Left lung (tissue), 10 donors: ENCODE data around the gene CWC22. TPM values are rescaled to one million over a fixed set of nuclear protein-coding genes. Genes with fewer than 3 reads are reported as not detected.

Experiments
- ATAC-seq: fragments of 200-7000 bp; cut with Tn5 transposase; one replicate; pipeline ENCODE4 v1.9.1; 2020; ENCODE audit warnings: moderate library complexity
- DNase-seq, 4 donors: peaks; one replicate each; pipeline ENCODE4 v3.0.0-alpha.2; 2013 to 2020
- H3K27ac ChIP-seq, 2 donors: fragments of 200-600 bp; sonication (generic) in 1 of 2; one replicate each; pipeline versions ENCODE4 v1.5.0 to v1.8.0; 2020 to 2021
- H3K27me3 ChIP-seq, 2 donors: fragments of 200-600 bp; sonication (generic) in 1 of 2; one replicate each; pipeline versions ENCODE4 v1.5.0 to v1.8.0; 2020 to 2021
- H3K36me3 ChIP-seq, 2 donors: fragments of 200-600 bp; sonication (generic) in 1 of 2; one replicate each; pipeline versions ENCODE4 v1.5.0 to v1.8.0; 2020 to 2021
- H3K4me1 ChIP-seq, 2 donors: fragments of 200-600 bp; one replicate each; pipeline ENCODE4 v1.8.0; 2021
- H3K4me3 ChIP-seq, 2 donors: fragments of 200-600 bp; sonication (generic) in 1 of 2; one replicate each; pipeline versions ENCODE4 v1.5.0 to v1.8.0; 2020 to 2021; ENCODE audit warnings: mild to moderate bottlenecking in 1 of 2
- H3K9me3 ChIP-seq, 2 donors: fragments of 200-600 bp; sonication (generic) in 1 of 2; one replicate each; pipeline versions ENCODE4 v1.5.0 to v1.8.0; 2020 to 2021
- CTCF ChIP-seq, 2 donors: fragments of 200-600 bp; sonication (generic) in 1 of 2; IDR thresholded peaks; one replicate each; pipeline versions ENCODE4 v1.5.0 to v1.8.0; 2021; ENCODE audit warnings: antibody characterized with exemption in 2 of 2
- intact Hi-C, 2 donors: fragments of 100-400 bp; cut with DNase I; formaldehyde crosslinking; loops; one replicate each; pipeline versions ENCODE4 v1.11.2 to v1.14.2; 2022
- polyA plus RNA-seq, 6 donors: library from polyadenylated mRNA; unstranded; fragments of 120-200 nt; gene quantifications; one replicate each; pipeline ENCODE4 v1.2.1, GENCODE V29; 2013; ENCODE audit not compliant: insufficient read length in 6 of 6
- total RNA-seq, 2 donors: library from RNA; stranded (reverse); fragmentation: NEBNext Ultra II Directional; extraction: Animal tissue kit (Norgen Biotek cat#: 25700); gene quantifications; one replicate each; pipeline ENCODE4 v1.2.1, GENCODE V29; 2021
- donor health status: DM: no; HTN: yes; CAD: no.
- donor health status: DM: no; HTN: no; CAD: no.

CWC22 gene
- total and polyA plus RNA-seq, 8 donors: 13.9 to 42.8 (median 37.8) TPM

- DNase-seq (no peak), ATAC-seq (no peak)
- intact Hi-C loops: no loop called here
- H3K4me1 ChIP-seq: no peaks in the 10 kb centered on the region
- no peaks in the 10 kb centered on the region for H3K9me3 ChIP-seq
- no peak overlapping the region for H3K4me3 ChIP-seq
- peaks cover 0 to 66% of the 10 kb centered on the region in 2 donors for H3K36me3 ChIP-seq
- H3K27me3 ChIP-seq: no peaks in the 10 kb centered on the region
- no peak for TF ChIP-seq CTCF (IDR thresholded peaks at IDR 0.05)
- H3K27ac ChIP-seq: no peak overlapping the region
These were observed 19.2 kb downstream of the CWC22 start for GRCh38 chr2:179987916-179988315.

- H3K36me3 ChIP-seq: peaks cover 0 to 78% of the 10 kb centered on the region in 2 donors
These were observed 21.8 kb downstream of the CWC22 start for GRCh38 chr2:179985163-179985820.

GRCh38 chr2:179983250-179983932 is 23.7 kb downstream of the CWC22 start:
- no peak for TF ChIP-seq CTCF (IDR thresholded peaks at IDR 0.05)
- DNase-seq: no peak
- no peak for ATAC-seq
- Histone ChIP-seq H3K9me3 (no peaks in the 10 kb centered on the region), H3K27me3 (no peaks in the 10 kb centered on the region), H3K4me3 (no peak overlapping the region), H3K4me1 (no peaks in the 10 kb centered on the region), H3K27ac (no peak overlapping the region), H3K36me3 (peaks cover 0 to 82% of the 10 kb centered on the region in 2 donors)
- intact Hi-C loops: no loop called here

More at GRCh38 chr2:179985163-179985820, 21.8 kb downstream of the CWC22 start:
- Histone ChIP-seq H3K4me3 (no peak overlapping the region), H3K9me3 (no peaks in the 10 kb centered on the region), H3K4me1 (no peaks in the 10 kb centered on the region), H3K27ac (no peak overlapping the region), H3K27me3 (no peaks in the 10 kb centered on the region)
- TF ChIP-seq CTCF (IDR thresholded peaks at IDR 0.05): no peak
- DNase-seq (no peak), ATAC-seq (no peak)
- intact Hi-C loops: no loop called here

GRCh38 chr2:179981085-179981484 is 26.0 kb downstream of the CWC22 start:
- no peak for DNase-seq
- ATAC-seq: no peak
- Histone ChIP-seq H3K27me3 (no peaks in the 10 kb centered on the region), H3K4me3 (no peak overlapping the region), H3K9me3 (no peaks in the 10 kb centered on the region), H3K27ac (no peak overlapping the region), H3K4me1 (no peaks in the 10 kb centered on the region), H3K36me3 (peaks cover 0 to 78% of the 10 kb centered on the region in 2 donors)
- intact Hi-C loops: no loop called here
- TF ChIP-seq CTCF (IDR thresholded peaks at IDR 0.05): no peak

- intact Hi-C loops: no loop called here
- H3K27me3 ChIP-seq: no peaks in the 10 kb centered on the region
- ATAC-seq (no peak), DNase-seq (no peak)
- H3K9me3 ChIP-seq: no peaks in the 10 kb centered on the region
- H3K27ac ChIP-seq: no peak overlapping the region
- TF ChIP-seq CTCF (IDR thresholded peaks at IDR 0.05): no peak
- peaks cover 0 to 71% of the 10 kb centered on the region in 2 donors for H3K36me3 ChIP-seq
- H3K4me1 ChIP-seq: no peaks in the 10 kb centered on the region
- no peak overlapping the region for H3K4me3 ChIP-seq
These were observed 32.3 kb downstream of the CWC22 start for GRCh38 chr2:179974761-179975160.
